Measurements from ENCODE around the gene SERPINC1.

DNA sequence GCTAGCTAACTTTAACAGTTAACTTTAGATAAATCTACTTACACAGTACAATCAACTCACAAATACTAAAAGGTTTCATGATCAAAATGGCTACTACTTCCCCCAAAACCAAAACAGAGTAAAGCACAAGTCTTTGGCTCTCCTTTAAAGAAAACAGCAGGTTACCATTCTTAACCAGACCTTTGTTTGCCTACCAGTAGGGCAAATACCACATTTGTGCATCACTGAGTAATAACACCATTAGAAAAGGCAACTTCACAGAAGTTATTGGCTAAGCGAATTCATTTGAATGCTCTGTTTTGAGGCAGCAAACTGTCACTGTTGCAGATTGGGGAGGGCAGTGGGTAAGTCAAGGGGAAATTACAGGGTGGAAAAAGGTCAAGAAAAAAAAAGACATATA is 17.3 kb upstream of the SERPINC1 start:
- TF ChIP-seq, protein P1, sequence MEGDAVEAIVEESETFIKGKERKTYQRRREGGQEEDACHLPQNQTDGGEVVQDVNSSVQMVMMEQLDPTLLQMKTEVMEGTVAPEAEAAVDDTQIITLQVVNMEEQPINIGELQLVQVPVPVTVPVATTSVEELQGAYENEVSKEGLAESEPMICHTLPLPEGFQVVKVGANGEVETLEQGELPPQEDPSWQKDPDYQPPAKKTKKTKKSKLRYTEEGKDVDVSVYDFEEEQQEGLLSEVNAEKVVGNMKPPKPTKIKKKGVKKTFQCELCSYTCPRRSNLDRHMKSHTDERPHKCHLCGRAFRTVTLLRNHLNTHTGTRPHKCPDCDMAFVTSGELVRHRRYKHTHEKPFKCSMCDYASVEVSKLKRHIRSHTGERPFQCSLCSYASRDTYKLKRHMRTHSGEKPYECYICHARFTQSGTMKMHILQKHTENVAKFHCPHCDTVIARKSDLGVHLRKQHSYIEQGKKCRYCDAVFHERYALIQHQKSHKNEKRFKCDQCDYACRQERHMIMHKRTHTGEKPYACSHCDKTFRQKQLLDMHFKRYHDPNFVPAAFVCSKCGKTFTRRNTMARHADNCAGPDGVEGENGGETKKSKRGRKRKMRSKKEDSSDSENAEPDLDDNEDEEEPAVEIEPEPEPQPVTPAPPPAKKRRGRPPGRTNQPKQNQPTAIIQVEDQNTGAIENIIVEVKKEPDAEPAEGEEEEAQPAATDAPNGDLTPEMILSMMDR (IDR thresholded peaks at IDR 0.05) = no peak
- no peak for TF ChIP-seq POLR2A (IDR thresholded peaks at IDR 0.05)
- no peak for TF ChIP-seq POLR2AphosphoS5 (IDR thresholded peaks at IDR 0.05)

Data from transverse colon (tissue), 4 donors.